ENCODE data around the gene IL12B.
"Not testable (repeated sequence)": the region's sequence is repeated elsewhere in the genome, so short reads cannot be mapped to it uniquely, and the experiment has no call there.

The IL12B gene

DNA sequence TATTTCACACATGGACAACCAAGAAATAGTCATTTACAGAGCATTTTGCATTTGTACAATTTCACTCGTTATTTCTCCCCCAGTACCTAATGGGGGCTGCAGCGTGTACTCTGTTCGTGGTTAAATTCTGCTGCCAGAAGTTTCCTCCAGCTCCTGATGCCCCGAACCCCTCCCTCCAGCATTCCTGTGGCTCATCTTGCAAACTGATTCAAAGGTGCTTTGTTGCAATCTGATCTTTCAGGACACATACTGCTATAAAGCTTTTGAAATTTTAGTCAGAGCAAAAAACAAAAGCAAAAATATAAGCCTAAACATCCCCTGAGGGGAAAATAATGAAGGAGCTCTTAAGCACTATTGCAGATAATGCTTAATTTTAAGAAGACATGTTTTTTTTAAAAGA, 39.5 kb downstream of the IL12B start:
- no peak for FAIRE-seq

DNA sequence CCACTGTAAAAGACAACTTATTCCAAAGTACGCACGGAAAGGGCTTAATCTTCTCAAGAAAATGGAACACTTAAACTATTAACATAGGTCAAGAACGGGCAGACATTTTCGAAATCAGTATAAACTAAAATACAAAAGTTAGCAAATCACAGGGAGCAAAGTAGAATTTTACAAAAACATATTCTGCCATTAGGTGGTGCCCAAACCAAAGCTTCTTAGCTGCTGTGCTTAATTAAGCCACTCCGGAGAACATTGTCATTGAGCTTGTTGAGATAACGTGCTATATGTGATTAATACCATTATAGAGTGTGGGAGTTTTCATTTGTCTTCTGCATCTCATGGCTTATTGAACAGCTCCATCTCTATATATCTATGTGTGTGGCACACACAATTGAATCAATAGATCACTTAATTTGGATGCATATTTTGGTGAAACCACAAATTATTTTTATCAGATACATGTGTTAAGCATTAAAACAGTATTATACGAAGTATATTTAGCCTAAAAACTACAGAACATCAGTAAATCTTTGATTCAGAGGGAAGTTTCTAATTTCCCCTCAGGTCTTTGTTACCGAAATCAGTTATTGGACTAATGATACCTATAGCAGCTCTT, 43.8 kb downstream of the IL12B start:
- peak; percentile 96 for FAIRE-seq

DNA sequence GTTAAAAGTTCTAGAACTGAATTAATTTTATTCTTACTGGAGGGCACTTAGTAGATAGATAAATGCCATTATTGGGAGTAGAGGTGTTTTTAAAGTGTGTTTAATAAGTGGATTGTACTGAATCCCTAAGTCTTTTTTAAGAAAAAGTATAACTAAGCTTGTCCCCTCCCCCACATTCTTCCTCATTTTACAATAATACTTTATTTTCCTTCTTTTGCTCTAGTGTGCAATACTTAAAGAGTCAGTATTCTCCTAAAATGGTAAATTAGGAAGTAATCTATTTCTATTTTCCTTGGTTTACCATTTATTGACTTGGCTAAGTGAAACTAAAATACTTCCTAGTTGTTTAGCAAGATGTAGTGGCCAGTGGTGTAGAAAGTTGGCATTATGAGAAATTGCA, 55.6 kb downstream of the IL12B start:
- FAIRE-seq: no peak

GRCh38 chr5:159273923-159274322, 56.4 kb downstream of the IL12B start:
- no peak for FAIRE-seq

DNA sequence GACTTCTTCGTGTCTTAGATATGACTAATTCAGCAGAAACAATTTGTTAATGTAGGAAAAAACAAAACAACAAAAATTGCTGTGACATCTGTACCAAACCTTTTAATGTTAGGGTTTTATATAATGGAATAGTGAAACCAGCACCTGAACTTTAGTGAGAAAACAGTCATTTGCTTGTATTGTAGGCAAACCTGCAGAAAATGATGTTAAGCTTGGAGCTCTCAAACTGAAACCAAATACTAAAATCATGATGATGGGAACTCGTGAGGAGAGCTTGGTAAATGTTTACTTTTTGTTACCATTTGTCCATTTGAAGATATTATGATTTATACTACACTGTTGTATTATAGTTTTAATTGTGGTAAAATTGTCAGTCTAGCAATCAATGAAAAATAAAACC, 60.6 kb downstream of the IL12B start:
- FAIRE-seq: no peak

- FAIRE-seq: not testable (repeated sequence)
These were observed 63.5 kb downstream of the IL12B start for GRCh38 chr5:159266764-159267163.

Measured in islet of Langerhans (tissue), 1 donor.